ENCODE measurements around the gene BTK.

The BTK gene

DNA sequence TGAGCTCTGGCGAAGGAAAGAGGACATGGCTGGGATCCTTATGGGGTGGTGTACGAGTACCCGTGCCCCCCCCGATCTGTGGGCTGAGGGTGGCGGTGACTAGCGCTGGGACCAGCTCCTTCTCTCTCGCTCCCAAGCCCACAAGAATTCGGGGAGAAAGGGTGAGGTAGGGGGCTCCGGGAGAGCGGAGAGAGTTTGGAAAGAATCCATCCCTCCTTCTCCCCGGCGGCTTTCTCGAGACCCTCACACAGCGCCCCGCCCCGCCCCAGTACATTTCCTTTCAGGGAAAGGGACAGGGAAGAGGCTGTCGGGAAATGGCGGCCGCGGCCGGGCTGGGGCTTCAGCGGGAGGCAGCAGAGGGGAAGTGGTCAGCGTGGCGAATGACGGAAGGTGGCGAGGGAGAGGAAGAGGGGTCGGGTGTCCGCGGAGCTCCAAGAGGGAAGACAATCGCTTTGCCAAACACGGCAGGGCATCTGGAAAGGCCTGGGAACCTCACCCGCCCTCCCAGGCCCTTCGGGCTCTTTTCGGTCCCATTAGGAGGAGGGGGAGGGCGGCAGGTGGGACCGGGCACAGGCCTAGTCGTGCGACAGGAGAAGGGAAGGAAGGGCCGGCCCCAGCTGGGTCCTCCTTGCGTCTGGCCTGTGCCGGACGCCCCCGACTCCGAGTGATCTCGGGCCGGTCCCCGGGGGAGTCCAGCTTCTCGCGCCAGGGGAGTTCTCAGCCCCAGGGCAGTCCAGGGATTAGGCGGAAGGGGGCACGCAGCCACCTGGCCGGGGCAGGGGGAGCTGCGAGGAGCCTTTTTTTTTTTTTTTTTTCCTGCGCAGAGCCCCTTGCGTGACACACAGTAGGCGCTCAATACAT, 32.2 kb upstream of the BTK start:
- in situ Hi-C loops (cut with HindIII; ENCODE audit: low pct_ligation_motif_present, low sequenced_read_pairs): no loop called here
- no peak for DNase-seq
- TF ChIP-seq, protein P1, sequence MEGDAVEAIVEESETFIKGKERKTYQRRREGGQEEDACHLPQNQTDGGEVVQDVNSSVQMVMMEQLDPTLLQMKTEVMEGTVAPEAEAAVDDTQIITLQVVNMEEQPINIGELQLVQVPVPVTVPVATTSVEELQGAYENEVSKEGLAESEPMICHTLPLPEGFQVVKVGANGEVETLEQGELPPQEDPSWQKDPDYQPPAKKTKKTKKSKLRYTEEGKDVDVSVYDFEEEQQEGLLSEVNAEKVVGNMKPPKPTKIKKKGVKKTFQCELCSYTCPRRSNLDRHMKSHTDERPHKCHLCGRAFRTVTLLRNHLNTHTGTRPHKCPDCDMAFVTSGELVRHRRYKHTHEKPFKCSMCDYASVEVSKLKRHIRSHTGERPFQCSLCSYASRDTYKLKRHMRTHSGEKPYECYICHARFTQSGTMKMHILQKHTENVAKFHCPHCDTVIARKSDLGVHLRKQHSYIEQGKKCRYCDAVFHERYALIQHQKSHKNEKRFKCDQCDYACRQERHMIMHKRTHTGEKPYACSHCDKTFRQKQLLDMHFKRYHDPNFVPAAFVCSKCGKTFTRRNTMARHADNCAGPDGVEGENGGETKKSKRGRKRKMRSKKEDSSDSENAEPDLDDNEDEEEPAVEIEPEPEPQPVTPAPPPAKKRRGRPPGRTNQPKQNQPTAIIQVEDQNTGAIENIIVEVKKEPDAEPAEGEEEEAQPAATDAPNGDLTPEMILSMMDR (IDR thresholded peaks at IDR 0.05; ENCODE audit: low read depth, low read length, missing control alignments): peak; percentile 2
- no peaks in the 10 kb centered on the region for H3K27me3 ChIP-seq (replicated peaks)
- H3K27ac ChIP-seq: peak overlapping the region; percentile 79
- no peaks in the 10 kb centered on the region for H3K36me3 ChIP-seq (replicated peaks)
- H3K4me3 ChIP-seq (ENCODE audit: low read depth, low read length): peak overlapping the region; percentile 59

DNA sequence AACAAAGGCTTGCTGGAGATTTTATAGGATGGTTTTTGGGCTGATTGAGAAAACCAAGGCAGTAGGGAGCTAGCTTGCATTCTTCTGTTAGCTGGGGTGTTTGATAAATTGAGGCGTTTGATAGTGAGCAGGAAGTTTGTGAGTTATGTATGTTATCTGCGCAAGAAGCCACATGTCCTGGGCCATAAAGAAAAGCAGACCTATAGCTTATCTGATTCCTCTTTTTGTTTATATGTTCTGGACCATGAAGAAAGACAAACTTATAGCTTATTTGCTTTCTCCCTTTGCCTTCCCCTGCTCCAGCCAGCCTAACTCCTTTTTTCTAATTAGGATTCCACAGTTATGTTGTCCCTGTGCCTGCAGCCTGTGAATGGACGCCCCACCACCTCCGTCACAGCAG, 31.2 kb upstream of the BTK start:
- Histone ChIP-seq H3K27me3 (replicated peaks) (no peaks in the 10 kb centered on the region), H3K27ac (no peak overlapping the region), H3K36me3 (replicated peaks) (no peaks in the 10 kb centered on the region), H3K4me3 (ENCODE audit: low read depth, low read length) (no peak overlapping the region)
- no peak for DNase-seq
- in situ Hi-C loops (cut with HindIII; ENCODE audit: low pct_ligation_motif_present, low sequenced_read_pairs): no loop called here
- TF ChIP-seq, protein P1 (IDR thresholded peaks at IDR 0.05; ENCODE audit: low read depth, low read length, missing control alignments): no peak

DNA sequence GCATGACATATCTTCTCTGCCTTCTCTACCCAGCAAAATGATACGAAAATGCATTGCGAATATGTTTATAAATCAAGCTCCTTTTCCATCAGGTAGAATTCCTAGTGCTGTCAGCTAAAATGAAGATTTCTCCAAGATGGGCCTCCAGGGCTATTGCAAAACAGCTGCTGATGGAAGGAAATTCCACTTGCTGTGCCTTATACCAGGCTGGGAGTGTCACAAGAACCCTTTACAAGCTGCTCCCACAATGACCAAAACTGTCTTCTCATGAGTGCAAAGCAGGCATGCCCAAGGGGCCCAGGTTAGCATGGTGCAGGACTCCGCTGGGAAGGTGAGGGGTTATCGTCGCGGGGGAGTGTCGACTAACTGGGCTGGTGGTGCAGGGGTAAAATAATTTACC, 30.7 kb upstream of the BTK start:
- no peaks in the 10 kb centered on the region for H3K36me3 ChIP-seq (replicated peaks)
- H3K27me3 ChIP-seq (replicated peaks): no peaks in the 10 kb centered on the region
- in situ Hi-C loops (cut with HindIII; ENCODE audit: low pct_ligation_motif_present, low sequenced_read_pairs): no loop called here
- no peak for DNase-seq
- H3K4me3 ChIP-seq (ENCODE audit: low read depth, low read length): no peak overlapping the region
- TF ChIP-seq, protein P1 (IDR thresholded peaks at IDR 0.05; ENCODE audit: low read depth, low read length, missing control alignments): no peak
- H3K27ac ChIP-seq: no peak overlapping the region

DNA sequence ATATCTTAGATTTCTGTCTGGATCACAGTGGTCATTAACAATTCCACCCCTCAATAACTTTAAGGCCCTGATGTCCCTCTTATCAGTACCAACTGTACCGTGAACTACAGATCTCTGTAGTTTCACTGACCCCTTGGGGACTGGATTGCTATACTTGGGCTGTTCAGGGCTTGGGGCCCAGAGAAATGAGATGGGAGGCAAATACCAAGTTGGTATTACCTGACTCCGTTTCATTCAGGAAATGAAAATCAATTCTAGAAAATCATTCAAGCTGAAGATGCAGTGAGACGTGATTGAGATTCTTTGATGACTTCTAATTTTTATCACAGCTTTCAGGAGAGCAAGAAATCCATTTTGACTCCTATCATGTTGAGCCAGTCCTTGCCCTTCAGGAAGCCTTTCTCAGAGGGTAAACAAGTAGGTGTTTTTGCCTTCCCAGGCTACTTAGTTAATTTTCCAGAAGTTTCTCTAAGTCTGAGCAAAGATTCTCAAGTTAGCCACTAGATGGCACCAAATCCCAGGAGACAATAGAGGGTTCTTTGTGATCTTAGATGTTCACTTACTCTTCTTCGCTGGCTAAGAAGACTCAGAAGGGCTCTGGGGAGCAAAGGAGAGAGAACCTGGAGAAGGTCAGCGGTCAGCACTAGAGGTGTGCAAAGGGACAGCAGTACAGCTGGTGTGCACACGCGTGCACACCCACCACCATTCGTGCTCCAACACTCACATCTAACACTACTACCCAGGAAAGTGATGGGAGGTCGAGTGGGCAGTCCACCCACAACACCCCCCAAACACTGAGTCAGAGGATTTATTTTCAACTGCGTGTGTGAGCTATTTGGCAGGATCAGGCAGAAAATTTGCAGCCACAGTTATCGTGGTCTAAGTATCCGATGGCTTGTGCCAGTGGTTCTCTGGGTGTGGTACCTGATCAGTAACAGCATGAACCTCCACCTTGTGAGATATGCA, 29.5 kb upstream of the BTK start:
- H3K27me3 ChIP-seq (replicated peaks): no peaks in the 10 kb centered on the region
- no peaks in the 10 kb centered on the region for H3K36me3 ChIP-seq (replicated peaks)
- no peak overlapping the region for H3K4me3 ChIP-seq (ENCODE audit: low read depth, low read length)
- DNase-seq: peak; percentile 44
- H3K27ac ChIP-seq: no peak overlapping the region
- in situ Hi-C loops (cut with HindIII; ENCODE audit: low pct_ligation_motif_present, low sequenced_read_pairs): no loop called here
- TF ChIP-seq, protein P1 (IDR thresholded peaks at IDR 0.05; ENCODE audit: low read depth, low read length, missing control alignments): peak; percentile 74

DNA sequence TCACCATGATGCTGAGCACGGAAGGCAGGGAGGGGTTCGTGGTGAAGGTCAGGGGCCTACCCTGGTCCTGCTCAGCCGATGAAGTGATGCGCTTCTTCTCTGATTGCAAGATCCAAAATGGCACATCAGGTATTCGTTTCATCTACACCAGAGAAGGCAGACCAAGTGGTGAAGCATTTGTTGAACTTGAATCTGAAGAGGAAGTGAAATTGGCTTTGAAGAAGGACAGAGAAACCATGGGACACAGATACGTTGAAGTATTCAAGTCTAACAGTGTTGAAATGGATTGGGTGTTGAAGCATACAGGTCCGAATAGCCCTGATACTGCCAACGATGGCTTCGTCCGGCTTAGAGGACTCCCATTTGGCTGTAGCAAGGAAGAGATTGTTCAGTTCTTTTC, 26.0 kb upstream of the BTK start:
- TF ChIP-seq, protein P1 (IDR thresholded peaks at IDR 0.05; ENCODE audit: low read depth, low read length, missing control alignments): no peak
- in situ Hi-C loops (cut with HindIII; ENCODE audit: low pct_ligation_motif_present, low sequenced_read_pairs): no loop called here
- Histone ChIP-seq H3K36me3 (replicated peaks) (no peaks in the 10 kb centered on the region), H3K27ac (no peak overlapping the region), H3K4me3 (ENCODE audit: low read depth, low read length) (no peak overlapping the region), H3K27me3 (replicated peaks) (no peaks in the 10 kb centered on the region)
- DNase-seq: no peak

All from brain microvascular endothelial cell (primary cell).